NCI-H82 treated with DMSO at 0.1 percent for 48 hours (cell line): Measurements from ENCODE around the gene METTL4.

Source experiments
- DNase-seq: peaks from one replicate; lab custom pipeline; 2025; ENCODE audit not compliant: unreplicated experiment; lab: John Stamatoyannopoulos, UW

Gene METTL4

GRCh38 chr18:2571200-2572170 is at the start of gene METTL4, which contains the start of gene NDC80:
Gene METTL4, minus strand, starts transcription at chr18:2571505. Its CDS starts 4,289 bp downstream, at chr18:2567216.
Gene NDC80, plus strand, starts transcription at chr18:2571557. Its CDS starts 1,429 bp downstream, at chr18:2572986.
- peak; percentile 66 for DNase-seq

GRCh38 chr18:2618009-2618408 is 46.7 kb upstream of the METTL4 start:
- no peak for DNase-seq

GRCh38 chr18:2617401-2617998 is 46.2 kb upstream of the METTL4 start:
- DNase-seq, result no peak

- no peak for DNase-seq
These were observed 41.7 kb upstream of the METTL4 start for GRCh38 chr18:2612996-2613395.

GRCh38 chr18:2610549-2610948 is 39.2 kb upstream of the METTL4 start:
- DNase-seq, result no peak

GRCh38 chr18:2609604-2610003 is 38.3 kb upstream of the METTL4 start:
- no peak for DNase-seq

GRCh38 chr18:2606335-2606734 is 35.0 kb upstream of the METTL4 start:
- DNase-seq, result no peak

- no peak for DNase-seq
These were observed 31.5 kb upstream of the METTL4 start for GRCh38 chr18:2602844-2603243.

- no peak for DNase-seq
These were observed 26.3 kb upstream of the METTL4 start for GRCh38 chr18:2597639-2598038.

- DNase-seq, result no peak
These were observed 19.0 kb upstream of the METTL4 start for GRCh38 chr18:2590303-2590702.

GRCh38 chr18:2589345-2590068 is 18.2 kb upstream of the METTL4 start:
- no peak for DNase-seq

GRCh38 chr18:2588666-2589344 is 17.5 kb upstream of the METTL4 start:
- no peak for DNase-seq

- DNase-seq, result no peak
These were observed 16.5 kb upstream of the METTL4 start for GRCh38 chr18:2587788-2588187.

- DNase-seq, result no peak
These were observed 2.1 kb upstream of the METTL4 start for GRCh38 chr18:2573408-2573807.

- no peak for DNase-seq
These were observed 1.6 kb upstream of the METTL4 start for GRCh38 chr18:2572892-2573291.

GRCh38 chr18:2572171-2572569 is 865 bp upstream of the METTL4 start:
- DNase-seq, result no peak

GRCh38 chr18:2570772-2571199 is 519 bp downstream of the METTL4 start:
- DNase-seq, result peak; percentile 66

- no peak for DNase-seq
These were observed 1.7 kb downstream of the METTL4 start for GRCh38 chr18:2569338-2570207.

- DNase-seq, result no peak
These were observed 2.7 kb downstream of the METTL4 start for GRCh38 chr18:2568605-2569004.

- no peak for DNase-seq
These were observed 3.2 kb downstream of the METTL4 start for GRCh38 chr18:2568129-2568528.
